Stimulated activated CD4-positive, alpha-beta T cell treated with anti-CD3 and anti-CD28 coated beads, Interleukin-1b, Interleukin-23, amount 100 ng/mL, for 24 hours (primary cell): ENCODE measurements around the gene KIF23.

ENCODE experiments used
- DNase-seq, 4 experiments: peaks; one replicate each; pipeline ENCODE4 v3.0.0-alpha.2; 2020; ENCODE audit warnings: low read depth in 4 of 4, low spot score in 1 of 4

Gene KIF23

GRCh38 chr15:69394556-69395282 lies 19.4 kb upstream of the KIF23 start:
- DNase-seq, result peak; percentile 75 to 90 (median 79)

- no peak for DNase-seq
Observed at GRCh38 chr15:69395460-69395859, 18.7 kb upstream of the KIF23 start.

- no peak for DNase-seq
Observed at GRCh38 chr15:69395991-69396390, 18.2 kb upstream of the KIF23 start.

- DNase-seq, result no peak
Observed at GRCh38 chr15:69398491-69398891, 15.7 kb upstream of the KIF23 start.

- DNase-seq, result peak in 2 of 4 experiments; percentile 12 to 38
Observed at GRCh38 chr15:69400850-69401249, 13.3 kb upstream of the KIF23 start.

- no peak for DNase-seq
Observed at GRCh38 chr15:69402816-69403215, 11.3 kb upstream of the KIF23 start.

GRCh38 chr15:69403594-69403993 lies 10.6 kb upstream of the KIF23 start:
- no peak for DNase-seq

GRCh38 chr15:69405110-69405509 lies 9.0 kb upstream of the KIF23 start:
- DNase-seq, result no peak

GRCh38 chr15:69407719-69408400 lies 6.3 kb upstream of the KIF23 start:
- DNase-seq, result no peak

GRCh38 chr15:69408841-69409240 lies 5.3 kb upstream of the KIF23 start:
- DNase-seq, result no peak

- DNase-seq, result peak in 1 of 4 experiments; percentile 22
Observed at GRCh38 chr15:69410248-69410874, 3.8 kb upstream of the KIF23 start.

- no peak for DNase-seq
Observed at GRCh38 chr15:69412274-69412673, 1.9 kb upstream of the KIF23 start.

- DNase-seq, result no peak
Observed at GRCh38 chr15:69412701-69413100, 1.4 kb upstream of the KIF23 start.

GRCh38 chr15:69414701-69415167 lies 585 bp downstream of the KIF23 start:
- peak in 1 of 4 experiments; percentile 15 for DNase-seq

- no peak for DNase-seq
Observed at GRCh38 chr15:69415381-69415780, 1.2 kb downstream of the KIF23 start.

GRCh38 chr15:69417581-69417980 lies 3.4 kb downstream of the KIF23 start:
- no peak for DNase-seq

GRCh38 chr15:69421498-69421897 lies 7.3 kb downstream of the KIF23 start:
- DNase-seq, result no peak

- DNase-seq, result no peak
Observed at GRCh38 chr15:69422336-69422895, 8.3 kb downstream of the KIF23 start.

GRCh38 chr15:69424001-69424400 lies 9.9 kb downstream of the KIF23 start:
- no peak for DNase-seq

GRCh38 chr15:69424748-69425413 lies 10.7 kb downstream of the KIF23 start:
- no peak for DNase-seq

GRCh38 chr15:69433831-69434230 lies 19.7 kb downstream of the KIF23 start:
- DNase-seq, result no peak
